Keratinocyte (primary cell): Measurements from ENCODE around the gene CKM.

Experiments used
- EZH2 ChIP-seq: IDR thresholded peaks from one replicate; pipeline ENCODE4 v1.6.1; 2012; ENCODE audit warnings: inconsistent platforms, mild to moderate bottlenecking, low read length, moderate library complexity
- TF ChIP-seq, protein P1 (sequence below), 3 experiments: IDR thresholded peaks in 1 of 3; conservative IDR thresholded peaks in 1 of 3; optimal IDR thresholded peaks in 1 of 3; 2 replicates in 2 of 3; 3 replicates in 1 of 3; pipeline versions ENCODE3 to v1.5.1; 2011; ENCODE audit warnings: low read length in 3 of 3, mild to moderate bottlenecking in 3 of 3, moderate library complexity in 2 of 3, control low read depth in 1 of 3, inconsistent platforms in 1 of 3; ENCODE audit not compliant: insufficient read depth in 2 of 3; ENCODE audit errors: extremely low read depth in 1 of 3

DNA sequence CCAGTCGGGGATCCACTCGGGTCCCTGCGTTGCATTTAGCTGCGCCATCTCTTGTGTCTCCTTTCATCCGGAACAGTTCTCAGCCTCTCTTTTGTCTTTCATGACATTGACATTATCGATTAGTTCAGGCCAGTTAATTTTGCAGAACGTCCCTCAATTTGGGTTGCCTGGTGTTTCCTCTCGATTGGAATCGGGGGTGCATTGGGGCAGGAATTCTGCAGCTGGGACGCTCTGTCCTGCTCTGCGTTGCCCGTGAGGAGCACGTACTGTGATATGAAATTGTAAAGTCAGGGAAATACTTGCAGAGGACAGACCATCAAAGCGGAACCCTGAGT is 49.2 kb downstream of the CKM start:
- TF ChIP-seq, protein P1, sequence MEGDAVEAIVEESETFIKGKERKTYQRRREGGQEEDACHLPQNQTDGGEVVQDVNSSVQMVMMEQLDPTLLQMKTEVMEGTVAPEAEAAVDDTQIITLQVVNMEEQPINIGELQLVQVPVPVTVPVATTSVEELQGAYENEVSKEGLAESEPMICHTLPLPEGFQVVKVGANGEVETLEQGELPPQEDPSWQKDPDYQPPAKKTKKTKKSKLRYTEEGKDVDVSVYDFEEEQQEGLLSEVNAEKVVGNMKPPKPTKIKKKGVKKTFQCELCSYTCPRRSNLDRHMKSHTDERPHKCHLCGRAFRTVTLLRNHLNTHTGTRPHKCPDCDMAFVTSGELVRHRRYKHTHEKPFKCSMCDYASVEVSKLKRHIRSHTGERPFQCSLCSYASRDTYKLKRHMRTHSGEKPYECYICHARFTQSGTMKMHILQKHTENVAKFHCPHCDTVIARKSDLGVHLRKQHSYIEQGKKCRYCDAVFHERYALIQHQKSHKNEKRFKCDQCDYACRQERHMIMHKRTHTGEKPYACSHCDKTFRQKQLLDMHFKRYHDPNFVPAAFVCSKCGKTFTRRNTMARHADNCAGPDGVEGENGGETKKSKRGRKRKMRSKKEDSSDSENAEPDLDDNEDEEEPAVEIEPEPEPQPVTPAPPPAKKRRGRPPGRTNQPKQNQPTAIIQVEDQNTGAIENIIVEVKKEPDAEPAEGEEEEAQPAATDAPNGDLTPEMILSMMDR (optimal IDR thresholded peaks at IDR 0.05 in 1 of 3, IDR thresholded peaks at IDR 0.05 in 1 of 3, conservative IDR thresholded peaks at IDR 0.05 in 1 of 3; ENCODE audit: extremely low read depth in 1 of 3, insufficient read depth in 2 of 3, low read length in 3 of 3) = no peak
- TF ChIP-seq EZH2 = no peak
